Suppressor macrophage treated with lipopolysaccharide for 4 hours (primary cell): ENCODE data around the gene SELENOM.
"Not testable (repeated sequence)": the region's sequence is repeated elsewhere in the genome, so short reads cannot be mapped to it uniquely, and the experiment has no call there.

Experiments
- DNase-seq: peaks from one replicate; pipeline ENCODE4 v3.0.0-alpha.2; 2020

The SELENOM gene

GRCh38 chr22:31073125-31073524 lies 34.2 kb downstream of the SELENOM start:
- not testable (repeated sequence) for DNase-seq

DNA sequence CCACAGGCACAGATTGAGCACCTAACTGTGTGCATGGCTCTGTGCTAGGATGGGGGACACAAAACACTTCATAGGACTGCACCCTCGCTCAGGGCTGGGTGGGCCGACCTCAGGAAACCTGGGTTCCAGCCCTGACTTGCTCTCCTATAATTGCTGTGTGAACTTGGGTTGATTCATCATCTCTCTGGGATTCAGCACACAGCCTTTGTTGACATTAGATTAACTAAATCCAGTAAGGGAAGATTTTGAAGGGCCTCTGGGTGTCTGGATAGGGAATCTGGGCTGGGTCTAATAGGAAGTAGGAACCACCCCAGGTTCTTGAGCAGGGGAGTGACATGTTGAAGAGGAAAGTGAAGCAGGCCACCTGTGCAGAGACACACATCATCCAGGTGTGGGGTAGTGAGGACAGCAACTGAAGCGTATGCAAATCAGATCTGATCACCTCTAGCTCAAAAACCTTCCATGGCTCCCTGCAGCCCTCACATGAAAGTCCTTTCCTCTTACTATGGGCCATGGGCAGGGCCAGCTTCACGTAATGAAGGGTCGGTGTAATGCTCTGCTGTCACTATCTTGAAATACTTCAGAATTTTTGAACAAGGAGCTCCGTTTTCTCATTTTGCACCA lies 37.6 kb downstream of the SELENOM start:
- not testable (repeated sequence) for DNase-seq

DNA sequence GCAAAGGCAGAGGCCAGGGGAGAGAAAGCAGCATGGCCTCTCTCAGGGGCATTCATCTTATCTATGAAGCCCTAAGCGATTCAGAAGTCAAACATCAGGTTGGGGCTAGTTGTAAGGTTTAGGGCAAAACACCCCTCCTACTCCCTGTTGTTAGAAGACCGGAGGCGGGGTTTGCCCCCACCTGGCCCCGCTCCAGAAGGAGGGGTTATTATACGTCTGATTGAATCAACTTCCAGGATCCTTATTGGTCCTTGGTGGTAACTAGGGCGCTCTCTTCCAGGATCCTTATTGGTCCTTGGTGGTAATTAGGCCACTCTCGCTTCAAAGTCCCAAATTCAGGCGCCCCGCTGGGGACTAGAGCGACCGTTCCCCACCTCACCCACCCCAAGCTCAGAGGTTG lies 38.4 kb downstream of the SELENOM start:
- no peak for DNase-seq

DNA sequence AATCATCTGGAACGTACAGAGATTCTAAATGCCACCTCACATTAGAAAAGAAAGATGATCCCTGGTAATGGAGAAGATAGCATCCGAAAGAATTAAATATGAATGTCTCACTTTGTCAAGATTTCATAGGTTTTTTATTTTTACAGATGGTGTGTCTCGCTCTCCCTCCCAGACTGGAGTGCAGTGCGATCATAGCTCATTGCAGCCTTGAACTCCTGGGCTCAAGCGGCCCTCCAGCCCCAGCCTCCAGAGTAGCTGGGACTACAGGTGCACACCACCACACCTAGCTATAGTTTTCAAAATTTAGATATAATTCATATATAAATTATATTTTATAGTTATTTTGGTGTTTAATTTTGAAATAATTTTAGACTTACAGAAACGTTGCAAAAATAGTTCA lies 43.0 kb downstream of the SELENOM start:
- DNase-seq = no peak

GRCh38 chr22:31062566-31063230 lies 44.7 kb downstream of the SELENOM start:
- DNase-seq = peak; percentile 11

- not testable (repeated sequence) for DNase-seq
These were observed 47.7 kb downstream of the SELENOM start for GRCh38 chr22:31059663-31060062.

DNA sequence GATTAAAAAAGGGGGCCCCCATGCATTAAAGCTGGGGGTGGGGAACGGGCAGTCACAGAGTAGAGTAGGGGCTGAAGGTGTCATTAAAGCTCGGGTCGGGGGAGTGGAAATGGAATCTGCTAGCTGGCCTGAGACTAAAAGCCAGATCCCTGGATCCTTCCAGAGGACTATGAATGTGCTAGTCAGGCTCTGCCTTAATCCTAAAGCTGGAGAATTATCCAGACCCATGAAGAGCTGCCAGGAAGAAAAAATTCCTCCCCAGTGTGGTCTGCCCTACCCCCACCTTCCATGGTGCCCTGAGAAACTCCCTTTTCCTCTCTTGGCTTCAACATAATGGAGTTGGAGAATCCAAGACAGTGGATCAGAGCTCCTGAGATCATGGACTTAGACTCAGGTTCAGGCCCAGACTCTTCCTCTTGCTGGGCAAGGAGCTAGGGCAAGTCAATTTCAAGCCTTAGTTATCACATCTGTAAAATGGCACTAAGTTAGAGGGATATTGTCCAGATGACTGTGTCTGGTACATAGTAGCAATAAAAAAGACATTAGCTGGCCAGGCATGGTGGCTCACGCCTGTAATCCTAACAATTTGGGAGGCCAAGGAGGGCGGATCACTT lies 50.3 kb downstream of the SELENOM start:
- no peak for DNase-seq

- no peak for DNase-seq
These were observed 51.7 kb downstream of the SELENOM start for GRCh38 chr22:31055635-31056159.

DNA sequence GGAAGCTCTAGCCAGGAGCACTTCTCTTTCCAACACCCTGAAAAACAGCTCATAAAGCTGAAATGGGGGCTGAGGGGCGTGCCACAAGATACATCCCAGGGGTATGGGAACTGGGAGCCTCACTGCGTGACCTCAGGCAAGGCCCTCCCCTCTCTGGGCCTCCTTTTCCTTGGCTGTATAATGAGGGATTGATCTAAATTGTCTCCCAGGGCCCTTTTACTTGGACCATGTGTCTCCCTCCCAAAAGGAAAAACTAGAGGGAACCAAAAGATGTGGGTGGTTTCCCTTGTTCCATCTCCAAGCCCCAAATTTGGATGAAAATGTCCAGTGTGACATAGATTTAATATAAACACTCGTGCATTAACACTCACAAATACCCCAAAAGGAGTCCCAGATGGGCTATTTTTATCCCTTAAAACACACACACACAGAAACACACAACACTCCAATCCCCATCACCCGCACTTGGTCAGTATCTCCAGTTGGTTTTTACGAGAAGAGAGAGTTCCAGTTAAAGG lies 52.2 kb downstream of the SELENOM start:
- DNase-seq = no peak
